Fibroblast of skin of right biceps (primary cell): ENCODE results near the gene SRPK3.

ENCODE experiments used
- DNase-seq: peaks from one replicate; pipeline ENCODE4 v3.0.0-alpha.2; 2013

Gene SRPK3

GRCh38 chrX:153771415-153772315 lies 9.2 kb upstream of the SRPK3 start:
- no peak for DNase-seq

- no peak for DNase-seq
These were observed 8.3 kb upstream of the SRPK3 start for GRCh38 chrX:153772316-153773217.

GRCh38 chrX:153773218-153773611 lies 7.6 kb upstream of the SRPK3 start:
- DNase-seq = no peak

GRCh38 chrX:153773741-153774575 lies 6.9 kb upstream of the SRPK3 start:
- DNase-seq = no peak

- DNase-seq = no peak
These were observed 6.1 kb upstream of the SRPK3 start for GRCh38 chrX:153774576-153775292.

- DNase-seq = no peak
These were observed 5.3 kb upstream of the SRPK3 start for GRCh38 chrX:153775293-153776119.

GRCh38 chrX:153776120-153776599 lies 4.7 kb upstream of the SRPK3 start:
- no peak for DNase-seq

GRCh38 chrX:153776611-153777045 lies 4.2 kb upstream of the SRPK3 start:
- DNase-seq = no peak

- no peak for DNase-seq
These were observed 3.4 kb upstream of the SRPK3 start for GRCh38 chrX:153777261-153778090.

- DNase-seq = no peak
These were observed 2.7 kb upstream of the SRPK3 start for GRCh38 chrX:153778181-153778580.

GRCh38 chrX:153778684-153779101 lies 2.1 kb upstream of the SRPK3 start:
- DNase-seq = no peak

- no peak for DNase-seq
These were observed 757 bp upstream of the SRPK3 start for GRCh38 chrX:153779891-153780677.

- no peak for DNase-seq
These were observed 697 bp downstream of the SRPK3 start for GRCh38 chrX:153781428-153782047.

- no peak for DNase-seq
These were observed 1.5 kb downstream of the SRPK3 start for GRCh38 chrX:153782313-153782712.

GRCh38 chrX:153782871-153783270 lies 2.0 kb downstream of the SRPK3 start:
- DNase-seq = no peak

- DNase-seq = no peak
These were observed 2.7 kb downstream of the SRPK3 start for GRCh38 chrX:153783378-153784013.

- DNase-seq = no peak
These were observed 3.6 kb downstream of the SRPK3 start for GRCh38 chrX:153784325-153784967.

- no peak for DNase-seq
These were observed 5.8 kb downstream of the SRPK3 start for GRCh38 chrX:153786669-153787068.
